Stomach (tissue), 9 donors: ENCODE data around the gene BACE1. TPM values are rescaled to one million over a fixed set of nuclear protein-coding genes. Genes with fewer than 3 reads are reported as not detected.

Experiments
- DNase-seq, 2 donors: peaks; one replicate each; pipeline versions ENCODE4 v3.0.0 to v3.0.0-alpha.2; 2013 to 2019
- H3K27ac ChIP-seq, 5 donors: fragments of 200-600 bp in 4 of 5; sonication (generic) in 4 of 5; one replicate each; pipeline ENCODE4 v1.5.1; 2013 to 2019; ENCODE audit warnings: mild to moderate bottlenecking in 1 of 5, moderate library complexity in 1 of 5
- H3K27me3 ChIP-seq, 3 donors: fragments of 200-600 bp; sonication (generic); one replicate each; pipeline ENCODE4 v1.5.1; 2017 to 2019; ENCODE audit warnings: mixed run types in 1 of 3
- H3K36me3 ChIP-seq, 4 donors: fragments of 200-600 bp; sonication (generic); 1 replicate in 3 of 4; 2 replicates in 1 of 4; pipeline ENCODE4 v1.5.1; 2016 to 2019
- H3K4me1 ChIP-seq, 4 donors: fragments of 200-600 bp; sonication (generic); one replicate each; pipeline ENCODE4 v1.5.1; 2016 to 2019
- H3K4me3 ChIP-seq, 4 donors: fragments of 200-600 bp; sonication (generic) in 3 of 4; one replicate each; pipeline ENCODE4 v1.5.1; 2016 to 2019; ENCODE audit warnings: mild to moderate bottlenecking in 1 of 4
- H3K9me3 ChIP-seq, 4 donors: fragments of 200-600 bp; sonication (generic); one replicate each; pipeline ENCODE4 v1.5.1; 2016 to 2019
- CTCF ChIP-seq, 7 experiments: fragments of 450-650 bp in 4 of 7; fragments of 200-600 bp in 3 of 7; sonication (generic) in 3 of 7; IDR thresholded peaks; one replicate each; pipeline ENCODE4 v1.5.1; 2016 to 2019; ENCODE audit warnings: antibody characterized with exemption in 7 of 7, control low read depth in 2 of 7, mild to moderate bottlenecking in 1 of 7
- EP300 ChIP-seq: sonication (generic); formaldehyde crosslinking; IDR thresholded peaks from one replicate; pipeline ENCODE4 v1.6.1; 2017; ENCODE audit warnings: antibody characterized with exemption
- POLR2A ChIP-seq, 4 donors: fragments of 450-650 bp; IDR thresholded peaks; one replicate each; pipeline ENCODE4 v1.6.1; 2016; ENCODE audit warnings: antibody characterized with exemption in 4 of 4, control low read depth in 2 of 4, mild to moderate bottlenecking in 1 of 4, moderate library complexity in 1 of 4
- POLR2AphosphoS5 ChIP-seq, 3 donors: sonication (generic); formaldehyde crosslinking; IDR thresholded peaks; one replicate each; pipeline ENCODE4 v1.6.1; 2016; ENCODE audit warnings: antibody characterized with exemption in 3 of 3
- WGBS, 5 donors: extraction: QIAGEN DNeasy Blood & Tissue Kit in 3 of 5; methylation state at CpG; one replicate each; pipeline versions ENCODE4 v1.1.5 to v1.1.7; 2013 to 2018; 5-methylcytosine and 5-hydroxymethylcytosine counted together
- intact Hi-C: fragments of 100-400 bp; cut with DNase I; formaldehyde crosslinking; loops from one replicate; pipeline ENCODE4 v1.15.1; 2023; ENCODE audit warnings: low total_unique reads
- polyA plus RNA-seq, 3 donors: library from polyadenylated mRNA; stranded (reverse); fragments of 200-250 nt; gene quantifications; one replicate each; pipeline ENCODE4 v1.2.3, GENCODE V29; 2013
- total RNA-seq, 5 donors: library from RNA; depleted of rRNA; stranded (reverse); fragments of >200 nt; gene quantifications; one replicate each; pipeline versions ENCODE4 v1.1.0 to v1.2.3, GENCODE V29; 2014 to 2016
- donor health status: healthy with polysubstance abuse.
- donor health status: Bipolar disorder and iron deficiency.
- donor health status: healthy.

The BACE1 gene
- total and polyA plus RNA-seq, 8 donors, result 3.3 to 21.1 (median 14.2) TPM

GRCh38 chr11:117354550-117354949 lies 38.5 kb upstream of the BACE1 start:
- Histone ChIP-seq H3K36me3 (peaks cover 38 to 90% (median 87%) of the 10 kb centered on the region in 4 donors), H3K4me1 (no peaks in the 10 kb centered on the region), H3K4me3 (no peak overlapping the region), H3K27ac (no peak overlapping the region), H3K9me3 (no peaks in the 10 kb centered on the region), H3K27me3 (no peaks in the 10 kb centered on the region)
- 87 to 94% (median 93%) methylated on average over 4 of the region's 4 CpGs for WGBS, 5 donors
- TF ChIP-seq CTCF (IDR thresholded peaks at IDR 0.05) (no peak), POLR2A (IDR thresholded peaks at IDR 0.05) (no peak), EP300 (no peak), POLR2AphosphoS5 (IDR thresholded peaks at IDR 0.05) (no peak)
- intact Hi-C loops, result no loop called here
- DNase-seq, result no peak

GRCh38 chr11:117345039-117345438 lies 29.0 kb upstream of the BACE1 start:
- 88 to 97% (median 92%) methylated on average over 2 of the region's 2 CpGs for WGBS, 5 donors
- TF ChIP-seq POLR2A (IDR thresholded peaks at IDR 0.05), result no peak
- TF ChIP-seq CTCF (IDR thresholded peaks at IDR 0.05), result no peak
- no peak for TF ChIP-seq POLR2AphosphoS5 (IDR thresholded peaks at IDR 0.05)
- no peak for TF ChIP-seq EP300
- Histone ChIP-seq H3K4me1 (no peaks in the 10 kb centered on the region), H3K27ac (no peak overlapping the region), H3K9me3 (no peaks in the 10 kb centered on the region), H3K4me3 (no peak overlapping the region), H3K36me3 (peaks cover 22 to 87% (median 79%) of the 10 kb centered on the region in 4 donors), H3K27me3 (no peaks in the 10 kb centered on the region)
- DNase-seq, result no peak
- intact Hi-C loops, result no loop called here

- no peak overlapping the region for H3K4me3 ChIP-seq
- intact Hi-C loops, result no loop called here
- no peak overlapping the region for H3K27ac ChIP-seq
- H3K4me1 ChIP-seq, result no peaks in the 10 kb centered on the region
- H3K9me3 ChIP-seq, result no peaks in the 10 kb centered on the region
- peaks cover 2 to 71% (median 55%) of the 10 kb centered on the region in 4 donors for H3K36me3 ChIP-seq
- WGBS, 5 donors, result 97 to 99% (median 98%) methylated on average over 4 of the region's 4 CpGs
- TF ChIP-seq CTCF (IDR thresholded peaks at IDR 0.05) (no peak), POLR2A (IDR thresholded peaks at IDR 0.05) (no peak), POLR2AphosphoS5 (IDR thresholded peaks at IDR 0.05) (no peak), EP300 (no peak)
- H3K27me3 ChIP-seq, result no peaks in the 10 kb centered on the region
- DNase-seq, result no peak
Observed at GRCh38 chr11:117337076-117337475, 21.0 kb upstream of the BACE1 start.

- intact Hi-C loops, result no loop called here
- Histone ChIP-seq H3K27me3 (no peaks in the 10 kb centered on the region), H3K4me1 (peaks cover 0 to 6% (median 3%) of the 10 kb centered on the region in 4 donors), H3K4me3 (no peak overlapping the region), H3K9me3 (no peaks in the 10 kb centered on the region), H3K36me3 (peaks cover 2 to 54% (median 42%) of the 10 kb centered on the region in 4 donors), H3K27ac (no peak overlapping the region)
- DNase-seq, result no peak
- TF ChIP-seq POLR2A (IDR thresholded peaks at IDR 0.05) (no peak), POLR2AphosphoS5 (IDR thresholded peaks at IDR 0.05) (no peak), EP300 (no peak)
- 92 to 95% (median 93%) methylated on average over 5 of the region's 5 CpGs for WGBS, 5 donors
Observed at GRCh38 chr11:117335399-117335798, 19.3 kb upstream of the BACE1 start.

- TF ChIP-seq EP300, result no peak
- no peak for TF ChIP-seq POLR2A (IDR thresholded peaks at IDR 0.05)
- TF ChIP-seq CTCF (IDR thresholded peaks at IDR 0.05), result no peak
- TF ChIP-seq POLR2AphosphoS5 (IDR thresholded peaks at IDR 0.05), result no peak
- Histone ChIP-seq H3K27me3 (no peaks in the 10 kb centered on the region), H3K4me1 (peaks cover 0 to 12% (median 5%) of the 10 kb centered on the region in 4 donors), H3K9me3 (no peaks in the 10 kb centered on the region), H3K27ac (no peak overlapping the region), H3K4me3 (no peak overlapping the region), H3K36me3 (peaks cover 2 to 49% (median 37%) of the 10 kb centered on the region in 4 donors)
- intact Hi-C loops, result no loop called here
- DNase-seq, result no peak
- 85 to 91% (median 88%) methylated on average over 6 of the region's 6 CpGs for WGBS, 5 donors
Observed at GRCh38 chr11:117334896-117335295, 18.8 kb upstream of the BACE1 start.
